GM18861 (cell line): ENCODE results near the gene LYZL1.
A peak's percentile ranks its signal among the peaks of the same experiment; 100 is the strongest.
"Not testable (repeated sequence)": the region's sequence is repeated elsewhere in the genome, so short reads cannot be mapped to it uniquely, and the experiment has no call there.

Experiments used
- ATAC-seq: cut with Tn5 transposase; IDR thresholded peaks from one replicate; pipeline ENCODE4 v1.9.1; 2021; ENCODE audit not compliant: unreplicated experiment

Gene LYZL1

GRCh38 chr10:29259498-29259897, 29.4 kb upstream of the LYZL1 start:
- ATAC-seq, result no peak

GRCh38 chr10:29263506-29263905, 25.4 kb upstream of the LYZL1 start:
- ATAC-seq, result no peak

DNA sequence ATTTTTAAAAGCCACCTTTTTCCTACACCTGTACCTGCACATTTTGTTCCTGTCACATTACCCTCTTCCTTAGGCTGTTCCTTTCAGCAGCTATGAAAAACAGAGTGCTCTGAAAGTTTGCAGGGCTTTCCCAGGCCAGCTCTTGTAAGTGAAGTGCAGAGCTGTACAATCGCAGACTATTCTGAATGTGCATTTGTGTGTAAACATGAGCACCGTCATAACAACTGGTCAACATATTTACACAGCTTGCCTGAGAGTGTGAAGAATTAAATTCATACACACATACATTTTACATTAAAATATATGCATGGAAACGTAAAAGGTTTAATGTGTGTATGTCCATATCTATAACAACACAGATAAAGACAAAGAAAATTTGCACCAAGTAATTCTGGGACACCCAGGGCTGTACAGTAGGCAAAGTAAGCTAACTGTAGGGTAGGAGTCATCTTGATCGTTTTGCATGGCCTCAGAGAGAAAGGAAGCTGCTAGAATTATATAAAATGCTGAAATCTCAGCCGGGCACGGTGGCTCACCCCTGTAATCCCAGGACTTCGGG, 23.6 kb upstream of the LYZL1 start:
- no peak for ATAC-seq

DNA sequence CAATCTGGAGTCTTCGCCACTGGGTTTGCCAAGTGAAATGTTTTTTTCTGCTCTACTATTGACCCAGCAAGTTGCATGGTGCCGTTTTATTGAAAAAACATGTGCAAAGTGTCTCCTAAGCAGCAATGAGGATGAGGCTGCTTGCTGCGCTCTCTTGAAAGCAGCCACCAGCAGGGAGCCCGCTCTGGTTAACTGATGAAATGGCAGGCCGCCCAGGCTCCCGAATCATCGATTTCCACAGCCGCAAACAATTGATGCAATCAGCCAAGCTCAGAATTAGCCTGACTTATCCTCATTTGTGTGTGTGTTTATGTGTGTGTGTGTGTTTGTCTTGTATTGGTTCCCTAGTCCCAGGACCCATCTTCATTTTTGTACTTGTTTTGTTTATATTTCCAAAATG, 22.2 kb upstream of the LYZL1 start:
- ATAC-seq, result no peak

- ATAC-seq, result no peak
Measured at GRCh38 chr10:29268011-29268410, 20.9 kb upstream of the LYZL1 start.

- no peak for ATAC-seq
Measured at GRCh38 chr10:29269486-29269885, 19.4 kb upstream of the LYZL1 start.

DNA sequence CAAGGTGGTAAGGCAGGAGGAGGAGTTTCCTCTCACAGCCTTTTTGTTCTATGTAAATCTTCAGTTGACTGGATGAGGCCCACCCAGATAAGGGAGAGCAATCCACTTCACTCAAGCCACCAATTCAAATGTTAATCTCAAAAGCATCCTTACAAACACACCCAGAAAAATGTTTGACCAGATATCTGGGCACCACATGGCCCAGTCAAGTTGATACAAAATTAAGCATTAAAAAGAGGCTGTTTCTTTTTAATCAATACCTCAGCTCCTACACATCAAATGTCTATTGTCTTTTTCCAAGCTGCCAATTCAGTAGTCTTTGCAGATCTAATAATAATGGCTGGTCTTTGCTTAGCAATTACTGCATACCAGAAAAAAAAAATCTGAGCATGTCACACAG, 18.0 kb upstream of the LYZL1 start:
- no peak for ATAC-seq

DNA sequence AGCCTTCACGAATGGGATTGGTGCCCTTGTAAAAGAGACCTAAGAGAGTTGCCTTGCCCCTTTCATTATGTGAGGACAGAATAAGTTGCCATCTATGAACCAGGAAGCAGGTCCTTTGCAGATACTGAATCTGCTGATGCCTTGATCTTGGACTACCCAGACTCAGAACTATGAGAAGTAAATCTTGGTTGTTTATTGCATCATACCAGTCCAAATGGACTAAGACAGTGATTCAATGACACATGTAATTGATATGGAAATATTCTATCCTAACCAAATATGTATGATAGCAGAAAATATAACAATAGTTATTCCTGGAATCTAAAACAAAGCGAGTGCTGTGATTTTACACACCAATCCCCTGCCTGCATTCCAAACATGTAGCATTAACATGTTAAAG, 17.0 kb upstream of the LYZL1 start:
- ATAC-seq, result no peak

- ATAC-seq, result no peak
Measured at GRCh38 chr10:29273478-29273877, 15.4 kb upstream of the LYZL1 start.

DNA sequence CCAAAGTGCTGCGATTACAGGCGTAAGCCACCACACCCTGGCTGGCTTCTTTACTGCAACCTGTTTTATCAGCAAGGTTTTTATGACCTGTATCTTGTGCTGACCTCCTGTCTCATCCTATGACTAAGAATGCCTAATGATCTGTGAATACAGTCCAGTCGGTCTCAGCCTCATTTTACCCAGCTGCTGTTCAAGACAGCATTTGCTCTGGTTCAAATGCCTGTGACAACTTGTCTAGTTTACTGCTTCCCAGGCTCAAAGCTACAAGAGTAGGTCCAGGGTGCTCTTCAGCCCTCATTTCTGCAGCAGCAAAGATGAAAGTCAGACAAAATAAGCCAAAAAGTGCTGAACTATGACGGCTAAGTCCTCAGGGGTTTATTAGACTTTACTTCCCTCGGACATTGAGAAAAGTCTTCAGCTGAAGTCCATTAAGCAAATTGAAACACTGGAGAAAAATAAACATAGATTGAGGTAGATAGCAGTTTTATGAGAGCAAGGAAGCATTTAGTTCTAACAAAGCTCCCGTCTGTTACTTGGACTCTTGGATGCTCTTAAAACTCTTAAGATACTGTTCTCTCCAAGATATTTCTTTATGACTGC, 12.5 kb upstream of the LYZL1 start:
- no peak for ATAC-seq

DNA sequence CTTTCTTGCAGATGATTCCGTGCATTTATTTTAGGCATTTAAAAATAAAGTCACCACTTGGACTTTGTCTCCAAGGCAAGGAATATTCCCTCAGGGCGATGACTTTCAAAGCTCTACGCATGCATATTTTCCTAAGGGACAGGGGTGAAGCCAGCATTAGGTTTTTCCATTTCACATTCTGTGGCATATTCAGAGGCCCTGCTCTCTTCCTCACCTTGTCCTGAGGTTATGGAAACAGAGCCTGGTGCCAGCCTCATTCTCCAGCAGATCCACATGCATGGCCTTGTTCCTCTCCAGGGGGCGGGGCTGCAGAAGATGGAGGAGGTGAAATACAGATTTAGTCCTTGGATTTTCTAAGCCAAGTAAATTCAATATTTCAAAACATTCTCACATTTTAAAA, 11.6 kb upstream of the LYZL1 start:
- ATAC-seq, result no peak

GRCh38 chr10:29279779-29280487, 8.9 kb upstream of the LYZL1 start:
- ATAC-seq, result no peak

GRCh38 chr10:29280488-29280840, 8.4 kb upstream of the LYZL1 start:
- ATAC-seq, result no peak

DNA sequence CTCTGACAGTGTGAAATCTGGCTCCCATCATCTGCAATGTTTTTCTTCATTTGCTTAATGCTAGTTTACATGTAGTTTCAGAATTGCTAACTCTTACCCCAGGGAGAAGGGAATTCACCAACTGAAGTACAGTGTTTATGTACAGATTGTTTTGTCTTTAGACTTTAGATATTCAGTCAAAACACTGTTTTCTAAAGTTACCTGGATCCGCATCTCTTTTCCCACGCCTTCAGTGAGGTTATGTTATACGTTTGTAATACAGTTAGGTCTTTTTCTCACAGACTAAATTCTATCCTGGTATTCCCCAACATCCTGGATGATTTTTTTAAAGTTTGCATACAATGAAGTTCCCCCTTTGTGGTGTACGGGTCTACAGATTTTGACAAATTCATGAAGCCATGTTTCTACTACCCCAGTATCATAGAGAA, 3.2 kb upstream of the LYZL1 start:
- peak; percentile 81 for ATAC-seq

GRCh38 chr10:29287635-29288034, 1.2 kb upstream of the LYZL1 start:
- no peak for ATAC-seq

DNA sequence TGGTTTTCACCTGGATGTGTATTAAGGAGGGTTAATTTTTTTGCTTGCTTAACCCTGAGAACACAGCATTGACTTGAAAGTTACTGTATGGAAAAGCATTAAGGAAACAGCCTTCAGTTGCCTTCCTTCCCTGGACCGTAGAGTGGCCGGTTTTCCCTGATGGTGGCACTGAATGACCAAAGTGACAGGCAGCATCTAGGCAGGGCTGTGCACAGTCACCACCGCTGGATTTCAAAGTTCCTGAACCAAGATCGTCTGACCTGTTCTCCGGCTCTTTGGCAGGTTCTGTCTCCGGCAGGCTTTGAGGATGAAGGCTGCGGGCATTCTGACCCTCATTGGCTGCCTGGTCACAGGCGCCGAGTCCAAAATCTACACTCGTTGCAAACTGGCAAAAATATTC, 2.7 kb downstream of the LYZL1 start:
- not testable (repeated sequence) for ATAC-seq

- not testable (repeated sequence) for ATAC-seq
Measured at GRCh38 chr10:29292406-29292805, 3.5 kb downstream of the LYZL1 start.

DNA sequence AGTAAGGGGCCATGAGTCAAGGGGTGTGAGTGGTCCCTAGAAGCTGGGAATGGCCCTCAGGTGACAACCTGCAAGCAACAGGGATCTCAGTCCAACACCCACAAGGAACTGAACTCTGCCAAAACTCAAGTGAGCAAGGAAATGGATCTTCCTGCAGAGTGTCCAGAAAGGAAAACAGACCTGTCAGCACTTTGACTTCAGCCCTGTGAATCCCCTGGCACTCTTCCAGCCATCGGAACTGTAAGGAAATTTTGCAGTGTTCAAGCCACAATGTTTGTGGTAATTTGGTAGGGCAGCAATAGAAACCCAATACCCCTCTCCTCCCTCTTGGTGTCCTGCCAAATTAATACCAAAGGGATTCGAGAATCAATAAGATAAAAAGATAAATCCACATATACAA, 6.9 kb downstream of the LYZL1 start:
- no peak for ATAC-seq

DNA sequence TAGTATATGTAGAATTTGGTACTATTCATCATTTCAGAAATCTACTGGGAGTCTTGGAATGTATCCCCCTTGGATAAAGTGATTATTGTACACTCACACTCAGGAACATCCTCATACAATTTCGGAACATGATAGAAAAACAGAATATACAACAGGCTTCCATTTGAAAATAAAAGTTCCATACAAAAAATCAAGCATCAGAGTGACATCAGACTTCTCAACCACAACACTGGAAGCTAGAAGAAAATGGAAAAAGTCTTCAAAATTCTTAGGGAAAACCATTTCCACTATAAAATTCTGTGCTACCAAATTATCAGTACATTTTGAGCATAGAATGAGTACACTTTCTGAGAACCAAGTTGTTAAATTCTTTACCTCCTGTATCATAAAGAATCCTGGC, 8.8 kb downstream of the LYZL1 start:
- no peak for ATAC-seq

DNA sequence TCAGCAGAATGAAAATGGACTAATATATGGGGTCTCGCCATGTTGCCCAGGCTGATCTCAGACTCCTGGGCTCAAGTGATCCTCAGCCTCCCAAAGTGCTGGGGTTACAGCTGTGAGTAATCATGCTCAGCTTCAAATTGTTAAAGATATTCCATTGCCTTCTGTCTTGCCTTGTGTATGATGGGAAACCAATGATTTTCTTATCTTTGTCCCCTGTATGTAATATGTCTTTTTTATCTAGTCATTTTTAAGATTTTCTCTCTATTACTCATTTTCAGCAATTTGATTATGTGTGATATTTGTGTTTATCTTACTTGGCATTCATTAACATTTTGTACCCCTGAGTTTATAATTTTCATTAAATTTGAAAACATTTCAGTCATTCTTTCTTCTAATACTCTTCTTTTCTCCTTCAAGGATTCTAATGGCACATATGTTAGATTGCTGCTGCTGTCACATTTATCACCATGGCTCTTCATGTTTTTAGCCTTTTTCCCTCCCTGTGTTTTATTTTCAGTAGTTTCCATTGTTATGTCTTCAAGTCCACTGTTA, 12.6 kb downstream of the LYZL1 start:
- no peak for ATAC-seq

DNA sequence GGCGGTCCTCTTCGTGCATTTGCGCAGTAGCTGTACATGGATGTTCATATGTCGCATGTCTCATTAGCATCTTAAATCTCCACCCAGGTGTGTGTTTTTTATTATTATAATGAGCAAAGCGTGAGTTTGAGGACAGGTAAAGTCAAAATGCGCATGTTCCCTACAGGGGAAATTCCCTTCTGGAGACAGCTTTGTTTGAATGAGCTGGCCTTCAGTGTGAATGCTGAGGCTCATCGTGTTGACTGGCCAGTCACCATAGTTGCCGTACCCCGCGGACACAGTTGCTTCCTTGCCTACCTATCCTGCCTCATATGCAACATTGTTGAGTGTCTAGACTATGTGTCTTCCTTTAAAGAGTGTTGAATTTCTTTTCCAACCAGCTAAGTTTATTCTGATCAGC, 13.6 kb downstream of the LYZL1 start:
- no peak for ATAC-seq

DNA sequence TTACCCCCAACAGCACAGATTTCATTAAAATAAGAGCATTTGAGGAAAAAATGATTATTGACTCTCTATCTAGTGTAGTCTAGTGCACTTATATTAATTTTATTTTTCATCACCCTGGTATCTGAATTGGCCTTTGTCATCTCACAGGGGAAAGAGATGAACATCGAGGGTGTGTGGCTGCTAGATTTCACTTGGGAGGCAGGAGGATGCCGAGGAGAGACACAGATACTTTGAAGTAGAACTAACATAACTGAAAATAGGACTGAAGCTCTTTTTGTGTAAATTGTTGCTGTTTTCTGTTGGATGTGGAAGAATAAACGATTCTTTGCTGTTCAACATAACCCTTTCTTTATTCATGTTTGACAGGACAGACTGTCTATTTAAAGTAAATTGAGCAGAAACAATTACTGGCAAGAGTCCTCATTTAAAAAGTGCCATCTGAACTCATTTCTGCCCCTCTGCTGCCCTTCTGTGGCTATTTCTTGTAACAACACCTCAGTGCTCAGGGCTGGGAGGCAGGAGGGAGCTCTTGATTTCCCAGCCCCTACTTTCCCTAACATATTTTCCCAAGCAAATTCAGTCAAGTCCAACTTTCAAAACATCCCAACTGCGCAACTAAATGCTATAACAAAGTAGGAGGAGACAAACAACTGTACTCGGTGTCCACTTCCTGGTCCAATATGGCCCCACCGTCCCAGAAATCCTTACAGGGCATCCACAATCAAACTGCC, 15.6 kb downstream of the LYZL1 start:
- ATAC-seq, result peak; percentile 51
